ENCODE measurements around the gene MOB3B.
"Not testable (repeated sequence)": the region's sequence is repeated elsewhere in the genome, so short reads cannot be mapped to it uniquely, and the experiment has no call there.

The MOB3B gene

GRCh38 chr9:27482709-27483108 is 46.9 kb downstream of the MOB3B start:
- DNase-seq: no peak

GRCh38 chr9:27478322-27478721 is 51.3 kb downstream of the MOB3B start:
- no peak for DNase-seq

GRCh38 chr9:27476870-27477515 is 52.6 kb downstream of the MOB3B start:
- DNase-seq: no peak

- no peak for DNase-seq
Observed at GRCh38 chr9:27475057-27475595, 54.5 kb downstream of the MOB3B start.

DNA sequence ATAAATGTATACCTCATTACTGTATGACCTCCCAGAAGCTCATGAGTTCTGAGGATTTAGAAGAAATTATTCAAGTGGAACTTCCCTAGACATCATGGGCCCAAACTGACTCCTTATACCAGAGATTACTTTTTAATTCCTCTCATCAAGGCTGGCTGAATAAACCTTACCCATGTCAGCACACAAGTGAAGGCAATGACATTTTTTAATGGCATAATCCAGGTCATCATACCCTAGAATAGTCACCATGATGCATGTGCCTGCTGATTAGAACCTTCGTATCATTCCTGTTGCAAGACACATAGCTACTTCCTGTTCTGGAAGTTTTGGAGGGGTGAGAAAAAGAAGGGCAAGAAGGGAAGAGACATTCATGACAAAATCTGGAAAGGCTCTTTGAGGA is 55.3 kb downstream of the MOB3B start:
- DNase-seq: no peak

DNA sequence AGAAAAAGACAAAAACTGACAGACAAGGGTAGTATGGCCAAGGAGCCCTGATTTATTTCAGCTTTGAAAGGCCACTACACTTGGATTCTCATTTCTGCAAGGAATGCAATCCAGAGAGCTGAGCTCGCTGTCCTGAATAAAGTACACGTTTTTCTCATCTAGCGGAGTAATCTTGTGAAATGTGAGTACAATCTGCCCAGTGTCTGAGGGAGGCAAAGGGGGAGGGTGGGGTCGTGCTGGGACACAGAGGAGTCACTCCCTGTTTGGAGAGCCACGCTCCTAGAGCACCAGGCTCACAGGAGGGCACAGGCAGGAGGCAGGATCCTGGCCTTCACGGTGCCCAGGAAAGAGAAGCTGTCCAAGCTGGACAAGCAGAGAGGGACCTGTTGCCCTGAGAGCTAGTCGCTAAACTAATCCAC is 56.5 kb downstream of the MOB3B start:
- DNase-seq: peak in 20 of 56 donors; percentile 12 to 45 (median 20)

DNA sequence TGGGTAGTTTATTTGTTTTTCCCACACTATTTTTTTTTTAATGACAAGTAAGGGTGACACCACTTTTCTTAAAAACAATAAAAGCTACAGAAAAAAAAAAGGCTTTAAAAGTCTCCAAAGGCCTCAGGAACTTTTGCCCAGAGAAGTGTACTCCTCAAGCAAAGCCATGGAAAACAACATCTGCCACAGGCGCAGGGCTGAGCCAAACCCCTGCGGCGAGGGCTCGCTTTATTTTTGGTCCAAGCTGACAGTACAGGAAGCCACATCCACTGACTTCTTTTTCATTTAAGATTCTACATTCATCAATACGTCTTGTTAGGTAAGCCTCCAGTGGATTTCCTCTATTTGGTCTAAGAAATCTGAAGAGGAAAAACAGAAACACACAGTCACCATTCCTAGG is 57.4 kb downstream of the MOB3B start:
- DNase-seq: peak in 2 of 56 donors; percentile 5 to 9

GRCh38 chr9:27471789-27472188 is 57.8 kb downstream of the MOB3B start:
- no peak for DNase-seq

DNA sequence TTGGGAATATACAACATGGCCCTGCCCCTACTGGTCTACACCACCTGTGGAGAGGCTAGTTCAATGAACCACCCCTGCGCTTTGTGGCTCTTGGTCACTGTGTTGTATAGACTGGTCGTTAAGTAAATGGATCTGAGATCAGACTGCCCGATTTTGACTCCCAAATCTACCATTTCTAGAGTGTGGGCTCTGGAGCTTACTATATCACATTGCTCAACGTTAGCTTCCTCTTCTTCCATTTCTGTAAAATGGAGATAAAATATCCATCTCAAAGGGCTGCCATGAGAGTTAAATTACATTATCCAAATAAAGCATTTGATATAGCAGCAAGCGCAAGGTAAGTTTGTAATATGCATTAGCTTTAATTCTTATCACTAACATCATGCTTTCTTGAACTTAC is 58.2 kb downstream of the MOB3B start:
- DNase-seq: no peak

GRCh38 chr9:27470291-27470856 is 59.2 kb downstream of the MOB3B start:
- no peak for DNase-seq

GRCh38 chr9:27469550-27469949 is 60.1 kb downstream of the MOB3B start:
- no peak for DNase-seq

- DNase-seq: peak in 1 of 56 donors; percentile 43
Observed at GRCh38 chr9:27468462-27469110, 61.0 kb downstream of the MOB3B start.

GRCh38 chr9:27468000-27468399 is 61.6 kb downstream of the MOB3B start:
- peak in 2 of 56 donors; percentile 25 to 39 for DNase-seq

DNA sequence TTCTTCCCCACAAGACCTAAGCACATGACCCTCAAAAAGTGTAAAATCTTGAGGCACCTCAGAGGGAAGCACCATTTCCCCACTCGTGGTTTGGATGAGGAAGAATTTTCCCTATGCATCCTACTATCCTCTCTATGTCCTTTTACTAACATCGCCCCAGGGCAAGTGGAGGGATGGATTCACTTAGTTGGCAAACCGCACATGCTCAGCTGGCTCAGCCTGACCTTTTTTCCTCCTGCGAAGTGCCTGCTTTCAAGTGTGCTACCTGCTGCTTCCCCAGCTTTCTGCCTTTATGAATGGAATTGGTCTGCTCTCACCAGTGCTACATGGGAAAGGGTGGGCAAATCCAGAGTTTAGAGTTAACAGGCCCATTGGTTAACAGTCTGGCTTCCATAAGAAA is 62.1 kb downstream of the MOB3B start:
- no peak for DNase-seq

DNA sequence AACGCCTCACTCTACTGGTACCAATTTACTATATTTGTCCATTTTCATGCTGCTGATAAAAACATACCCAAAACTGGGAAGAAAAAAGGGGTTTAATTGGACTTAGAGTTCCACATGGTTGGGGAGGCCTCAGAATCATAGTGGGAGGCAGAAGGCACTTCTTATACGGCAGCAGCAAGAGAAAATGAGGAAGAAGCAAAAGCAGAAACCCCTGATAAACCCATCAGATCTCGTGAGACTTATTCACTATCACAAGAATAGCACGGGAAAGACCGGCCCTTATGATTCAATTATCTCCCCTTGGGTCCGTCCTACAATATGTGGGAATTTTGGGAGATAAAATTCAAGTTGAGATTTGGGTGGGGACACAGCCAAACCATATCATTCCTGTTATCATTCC is 63.1 kb downstream of the MOB3B start:
- not testable (repeated sequence) for DNase-seq

GRCh38 chr9:27464950-27465349 is 64.7 kb downstream of the MOB3B start:
- not testable (repeated sequence) for DNase-seq

DNA sequence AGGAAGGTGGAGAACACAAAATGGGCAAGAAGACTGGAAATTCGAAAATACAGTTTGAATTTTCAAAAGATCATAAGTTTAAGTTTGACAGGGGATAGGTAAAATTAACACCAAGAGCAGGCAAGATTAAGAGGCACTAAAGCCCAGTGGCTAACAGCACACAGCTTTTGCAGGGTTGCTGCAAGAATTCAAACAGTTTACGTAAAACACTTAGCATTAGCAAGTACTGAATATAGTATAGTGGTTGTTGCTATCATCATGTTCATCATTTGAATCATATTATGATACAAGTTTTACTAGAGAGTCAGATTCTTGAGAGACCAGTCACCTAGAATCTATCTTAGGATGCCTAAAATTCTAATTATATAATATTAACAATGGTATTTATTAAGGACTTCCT is 66.8 kb downstream of the MOB3B start:
- DNase-seq: no peak

- no peak for DNase-seq
Observed at GRCh38 chr9:27462434-27462833, 67.2 kb downstream of the MOB3B start.

- peak in 3 of 56 donors; percentile 13 to 19 (median 18) for DNase-seq
Observed at GRCh38 chr9:27460226-27461023, 69.2 kb downstream of the MOB3B start.

DNA sequence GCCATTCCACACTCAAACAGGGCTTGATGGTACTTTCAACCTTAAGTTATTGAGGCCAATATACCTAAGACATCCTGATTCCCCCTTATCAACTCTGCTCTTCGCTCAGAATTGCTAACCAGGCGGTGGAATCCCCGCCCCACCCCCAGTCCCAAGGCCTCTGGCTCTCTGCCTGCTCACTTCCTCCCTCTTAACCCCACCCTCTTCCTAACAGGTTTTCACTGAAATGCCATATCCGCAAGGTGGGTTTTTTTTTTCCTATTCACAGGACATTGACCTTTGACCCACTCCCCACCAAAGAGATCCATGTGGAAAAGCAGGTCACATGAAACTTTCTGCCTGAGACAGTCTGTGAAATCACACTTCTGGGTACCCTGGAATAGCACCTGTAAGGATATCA is 72.2 kb downstream of the MOB3B start:
- no peak for DNase-seq

- DNase-seq: no peak
Observed at GRCh38 chr9:27453860-27454553, 75.6 kb downstream of the MOB3B start.
